ENCODE measurements around the gene SF3A2.

SF3A2 gene

GRCh38 chr19:2248136-2249009 is 11.7 kb downstream of the SF3A2 start (continued):
- TF ChIP-seq ZBTB10 (tag by site-specific recombination; IDR thresholded peaks at IDR 0.05) (peak; percentile 69; the same call in 1 of the 2 replicates), ZNF629 (tag by site-specific recombination; IDR thresholded peaks at IDR 0.05) (no peak), KLF7 (tag by site-specific recombination; IDR thresholded peaks at IDR 0.05; ENCODE audit: borderline replicate concordance) (no peak), GLIS1 (tag by site-specific recombination; IDR thresholded peaks at IDR 0.05) (peak; percentile 14), ZSCAN30 (tag by site-specific recombination; IDR thresholded peaks at IDR 0.05) (no peak), ZNF837 (tag by site-specific recombination; IDR thresholded peaks at IDR 0.05) (no peak), ZNF704 (tag by site-specific recombination; IDR thresholded peaks at IDR 0.05) (no peak), ZNF677 (tag by site-specific recombination; IDR thresholded peaks at IDR 0.05) (no peak), ATF2 (tag by site-specific recombination; IDR thresholded peaks at IDR 0.05; ENCODE audit: low read depth) (no peak), ZNF529 (tag by site-specific recombination; IDR thresholded peaks at IDR 0.05; ENCODE audit: insufficient replicate concordance) (no peak), MZF1 (tag by site-specific recombination; IDR thresholded peaks at IDR 0.05; ENCODE audit: borderline replicate concordance) (no peak), ZBTB6 (tag by site-specific recombination; IDR thresholded peaks at IDR 0.05) (no peak), ZBTB20 (tag by site-specific recombination; IDR thresholded peaks at IDR 0.05) (no peak), ZNF777 (tag by site-specific recombination; IDR thresholded peaks at IDR 0.05; ENCODE audit: borderline replicate concordance) (no peak), SCRT2 (tag by site-specific recombination; IDR thresholded peaks at IDR 0.05) (peak; percentile 66; the same call in 1 of the 2 replicates), ZNF366 (tag by site-specific recombination; conservative IDR thresholded peaks at IDR 0.05) (no peak), ZNF561 (tag by site-specific recombination; IDR thresholded peaks at IDR 0.05; ENCODE audit: borderline replicate concordance) (no peak), ZNF302 (tag by site-specific recombination; IDR thresholded peaks at IDR 0.05; ENCODE audit: low read depth) (no peak), ZNF747 (tag by site-specific recombination; IDR thresholded peaks at IDR 0.05) (no peak), ZNF324 (tag by site-specific recombination; IDR thresholded peaks at IDR 0.05) (no peak), BCL11A (tag by site-specific recombination; IDR thresholded peaks at IDR 0.05; ENCODE audit: low read depth) (no peak), ZNF692 (tag by site-specific recombination; IDR thresholded peaks at IDR 0.05) (peak; percentile 33; the same call in 1 of the 2 replicates), ZBTB11 (tag by site-specific recombination; conservative IDR thresholded peaks at IDR 0.05; ENCODE audit: low read depth) (no peak), ZNF548 (tag by site-specific recombination; IDR thresholded peaks at IDR 0.05) (no peak), GLI2 (tag by site-specific recombination; IDR thresholded peaks at IDR 0.05; ENCODE audit: borderline replicate concordance, low read depth) (no peak)
